ENCODE results near the gene MTMR6.

The MTMR6 gene

DNA sequence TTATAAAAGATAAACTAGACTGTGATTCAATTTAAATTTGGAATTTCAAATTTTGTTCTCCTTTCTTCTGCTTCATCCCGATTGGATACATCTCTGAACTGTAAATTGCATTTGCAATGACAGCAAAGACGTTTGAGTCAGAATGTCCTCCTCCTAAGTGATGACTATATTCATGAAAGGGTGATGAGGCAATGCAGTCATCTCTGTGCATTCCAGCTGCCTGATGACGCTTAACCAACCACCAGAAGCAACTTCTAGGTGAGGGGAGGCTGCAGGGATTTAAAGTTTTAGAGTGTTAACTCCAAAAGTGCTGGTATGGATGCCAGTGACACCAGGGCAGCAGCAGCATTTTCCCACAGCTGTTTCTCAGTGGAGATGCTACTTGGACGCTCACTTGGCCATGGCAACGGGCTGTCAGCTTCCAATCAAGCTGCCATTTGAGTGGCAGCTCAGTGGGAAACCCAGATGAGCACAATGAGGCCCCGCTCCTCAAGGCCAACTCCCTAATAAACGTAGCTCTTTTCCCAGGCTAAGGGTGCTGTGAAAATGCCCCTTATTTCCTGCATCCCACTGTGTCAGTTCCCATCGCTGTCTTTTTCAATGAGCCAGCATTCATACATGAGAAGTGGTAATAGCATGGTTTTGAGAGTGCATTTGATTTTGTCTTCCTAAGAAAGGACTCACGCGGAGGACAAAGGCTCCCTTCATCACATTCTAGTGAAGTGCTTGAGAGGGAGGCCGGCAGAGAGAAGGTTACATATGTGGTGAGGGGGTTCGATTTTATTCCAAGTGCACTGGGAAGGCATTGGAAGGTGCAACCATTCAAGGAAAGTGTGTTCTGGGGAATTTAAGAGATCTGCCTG lies 70.0 kb downstream of the MTMR6 start:
- DNase-seq (ENCODE audit: low read depth) = peak; percentile 68

- DNase-seq (ENCODE audit: low read depth) = no peak
Measured at GRCh38 chr13:25215253-25215575, 72.1 kb downstream of the MTMR6 start.

DNA sequence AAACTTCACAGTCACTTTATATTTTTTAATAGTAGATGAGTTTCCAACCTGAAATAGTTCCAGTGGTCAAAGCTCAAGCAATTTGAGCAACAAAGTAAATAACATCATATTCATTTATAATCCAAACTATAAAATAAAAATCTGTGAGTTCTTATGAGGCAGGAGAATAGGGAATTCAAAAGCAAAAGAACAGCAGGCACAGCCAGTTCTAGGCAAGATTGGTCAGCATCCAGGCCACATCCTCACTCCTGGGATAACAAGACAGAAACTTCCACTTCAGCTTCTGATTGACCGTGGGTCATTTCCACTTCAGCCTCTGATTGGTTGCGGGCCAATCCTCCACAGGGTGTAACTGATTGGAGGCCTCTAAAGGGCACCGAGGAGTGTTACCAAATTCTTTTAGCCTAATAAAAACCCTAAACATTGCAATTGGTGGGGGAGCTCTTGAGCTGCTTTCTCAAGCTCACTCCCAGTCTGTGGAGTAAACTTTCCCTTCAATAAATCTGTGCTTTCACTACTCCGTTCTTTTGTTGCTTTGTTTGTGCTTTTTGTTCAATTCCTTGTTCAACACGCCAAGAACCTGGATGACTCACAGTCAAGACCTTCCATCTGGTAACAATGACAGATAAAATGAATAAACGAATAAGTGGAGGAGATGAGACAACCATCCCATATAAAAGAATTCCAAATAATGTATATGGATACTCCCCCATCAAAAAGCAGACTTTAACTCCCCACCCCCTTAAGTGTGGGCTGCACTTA lies 72.6 kb downstream of the MTMR6 start:
- peak; percentile 29 for DNase-seq (ENCODE audit: low read depth)

GRCh38 chr13:25213715-25214114 lies 73.6 kb downstream of the MTMR6 start:
- DNase-seq (ENCODE audit: low read depth) = peak; percentile 12

DNA sequence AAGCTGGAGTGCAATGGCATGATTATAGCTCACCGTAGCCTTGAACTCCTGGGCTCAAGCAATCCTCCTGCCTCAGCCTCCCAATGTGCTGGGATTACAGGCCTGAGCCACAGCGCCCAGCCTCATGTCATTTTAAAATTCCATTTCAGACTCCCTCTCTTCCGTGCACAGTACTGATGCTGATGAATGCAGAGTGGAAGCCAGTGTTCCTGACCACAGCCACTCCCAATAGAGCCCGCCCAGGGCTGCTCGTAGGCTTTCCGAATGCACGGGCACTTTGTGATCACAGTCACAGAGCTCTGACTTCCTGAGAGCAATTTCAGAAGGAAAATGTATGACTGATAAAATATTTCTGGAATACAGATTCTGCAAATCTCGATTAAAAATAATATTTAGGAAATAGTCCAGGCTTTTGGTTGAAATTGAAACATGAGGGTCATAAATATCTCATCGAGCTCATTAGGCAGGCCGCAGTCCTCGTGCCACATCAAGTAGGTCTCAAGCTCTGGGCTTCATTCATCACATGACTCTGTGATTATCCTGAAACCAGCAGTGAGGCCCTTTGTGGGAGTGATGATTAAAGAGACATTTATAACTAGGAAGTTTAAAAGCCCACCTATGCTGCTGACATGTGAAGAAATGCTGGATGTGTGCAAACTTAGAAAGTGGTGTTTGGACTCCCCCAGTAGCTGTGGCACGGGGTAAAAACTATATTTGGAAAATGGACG lies 76.3 kb downstream of the MTMR6 start:
- no peak for DNase-seq (ENCODE audit: low read depth)

- no peak for DNase-seq (ENCODE audit: low read depth)
Measured at GRCh38 chr13:25207291-25207810, 79.9 kb downstream of the MTMR6 start.

- DNase-seq (ENCODE audit: low read depth) = no peak
Measured at GRCh38 chr13:25204863-25205262, 82.4 kb downstream of the MTMR6 start.

GRCh38 chr13:25203127-25203740 lies 84.1 kb downstream of the MTMR6 start:
- no peak for DNase-seq (ENCODE audit: low read depth)

- no peak for DNase-seq (ENCODE audit: low read depth)
Measured at GRCh38 chr13:25200783-25201182, 86.5 kb downstream of the MTMR6 start.

DNA sequence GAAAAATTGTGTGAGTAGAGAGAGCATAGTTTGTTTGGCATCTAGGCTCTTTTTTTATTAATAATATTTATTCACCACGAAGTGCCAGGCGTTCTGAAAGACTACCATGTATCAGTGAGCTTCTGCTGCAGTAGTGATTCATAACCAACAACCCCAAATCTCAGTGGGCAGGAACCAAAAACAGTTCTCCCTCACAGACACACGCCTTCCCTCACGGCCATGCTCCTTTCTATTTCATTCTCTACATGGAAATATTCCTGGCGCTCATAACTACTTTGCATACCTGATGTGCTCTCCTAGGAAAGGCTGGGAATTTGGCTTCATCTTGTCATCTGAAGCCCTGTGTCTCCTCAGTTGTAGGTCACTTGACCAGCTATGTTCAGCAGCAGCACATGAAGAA lies 88.6 kb downstream of the MTMR6 start:
- DNase-seq (ENCODE audit: low read depth) = no peak

GRCh38 chr13:25196971-25197370 lies 90.3 kb downstream of the MTMR6 start:
- no peak for DNase-seq (ENCODE audit: low read depth)

Measured in ELR (cell line).